Renal pelvis (tissue), 4 donors: ENCODE results near the gene NTM. TPM values are rescaled to one million over a fixed set of nuclear protein-coding genes. Genes with fewer than 3 reads are reported as not detected.

Experiments used
- DNase-seq: peaks from one replicate; pipeline ENCODE4 v3.0.0-alpha.2; 2013
- polyA plus RNA-seq, 3 donors: library from polyadenylated mRNA; unstranded; fragments of 120-200 nt; gene quantifications; one replicate each; pipeline ENCODE4 v1.2.1, GENCODE V29; 2013; ENCODE audit not compliant: insufficient read length in 3 of 3

Gene NTM
- polyA plus RNA-seq, 3 donors: 37.2 to 44.8 (median 37.5) TPM

DNA sequence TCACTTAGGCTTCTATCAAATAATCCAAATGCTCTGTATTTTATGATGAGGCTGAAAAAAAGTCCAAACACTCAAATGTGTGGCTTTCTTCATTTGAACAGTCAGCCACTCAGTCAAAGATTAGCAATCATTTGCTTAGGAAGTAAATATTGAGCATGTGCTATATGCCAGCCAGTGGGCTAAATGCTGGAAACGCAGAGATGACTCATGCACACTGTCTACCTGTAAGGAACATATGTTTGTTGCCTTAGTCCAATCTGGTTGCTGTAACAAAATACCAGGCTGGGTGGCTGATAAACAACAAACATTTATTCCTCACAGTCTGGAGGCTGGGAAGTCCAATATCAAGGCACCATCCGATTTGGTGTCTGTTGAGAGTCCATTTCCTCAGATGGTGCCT lies 617.3 kb downstream of the NTM start:
- DNase-seq: no peak

DNA sequence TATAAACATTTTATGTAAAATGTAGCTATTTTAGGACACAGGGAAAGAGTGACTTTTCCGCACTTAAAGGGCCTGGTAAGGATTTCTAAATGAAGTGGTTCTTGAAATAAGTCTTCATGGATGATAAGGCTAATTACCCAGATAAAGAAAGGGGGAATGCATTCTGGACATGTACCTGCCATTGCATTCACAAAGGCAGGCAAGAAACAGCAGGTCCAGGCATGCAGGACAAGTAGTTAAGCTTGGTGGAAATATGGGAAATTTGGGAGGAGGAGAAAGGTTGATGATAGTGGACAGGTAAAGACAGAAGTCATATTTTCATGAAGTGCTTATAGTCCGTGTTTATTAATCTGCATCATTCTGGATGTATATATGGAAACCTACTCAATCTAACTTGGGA lies 621.2 kb downstream of the NTM start:
- DNase-seq: no peak

DNA sequence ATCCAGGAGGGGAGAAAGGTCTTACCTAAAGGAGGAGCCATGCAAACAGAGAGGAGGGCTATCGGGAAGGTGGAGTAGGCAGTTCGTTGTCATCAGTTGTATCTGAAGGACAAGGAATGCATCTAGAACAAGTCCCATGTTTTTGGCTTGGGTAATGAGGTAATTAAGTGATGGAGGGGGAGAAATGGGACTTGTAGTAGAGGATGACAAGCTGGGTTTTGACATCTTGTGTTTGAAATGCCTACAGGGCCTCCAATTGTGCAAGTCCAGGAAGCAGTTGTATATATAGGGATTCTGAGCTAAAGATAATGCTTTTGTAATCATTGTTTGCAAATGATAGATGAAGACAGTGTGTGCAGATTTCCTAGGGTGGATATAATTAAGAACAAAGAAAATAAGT lies 622.8 kb downstream of the NTM start:
- no peak for DNase-seq

DNA sequence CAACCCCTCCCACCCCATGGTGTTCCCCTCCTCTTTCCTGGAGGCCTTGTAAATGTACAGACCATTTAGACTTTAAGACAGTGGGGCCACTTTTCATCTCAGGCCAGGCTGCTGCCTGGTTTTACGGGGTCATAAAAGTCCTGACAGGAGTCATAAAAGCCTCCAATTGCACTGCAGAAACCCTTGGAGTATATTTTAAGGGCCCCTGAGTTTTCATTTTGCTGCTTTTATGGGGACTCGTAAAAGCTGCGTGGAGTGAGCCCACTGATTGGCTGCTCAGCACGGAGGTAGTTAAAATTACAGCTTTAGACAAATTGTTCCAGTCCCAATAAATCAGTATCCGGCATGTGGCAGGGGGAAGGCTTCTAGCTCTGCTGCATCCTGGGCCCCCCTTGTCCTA lies 627.6 kb downstream of the NTM start:
- peak; percentile 87 for DNase-seq

DNA sequence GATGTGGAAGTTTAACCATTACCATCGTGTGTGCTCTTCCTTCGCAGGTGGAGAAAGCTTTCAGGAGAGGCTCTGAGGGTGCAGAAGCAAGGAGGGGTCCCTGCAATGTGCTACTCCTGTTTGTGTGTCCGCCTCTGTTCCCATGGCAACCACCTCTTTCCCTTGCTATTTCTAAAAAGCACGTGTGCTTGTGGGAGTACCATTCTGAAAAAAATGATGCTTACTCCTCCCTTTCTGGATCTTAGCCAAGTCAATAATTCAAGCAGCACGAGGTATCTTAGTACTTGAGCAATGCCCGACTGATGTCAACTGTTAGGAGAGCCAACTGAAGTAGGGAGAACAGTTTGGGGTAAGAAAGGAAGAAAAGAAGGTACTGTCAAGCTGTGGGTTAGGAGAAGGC lies 628.7 kb downstream of the NTM start:
- peak; percentile 69 for DNase-seq

DNA sequence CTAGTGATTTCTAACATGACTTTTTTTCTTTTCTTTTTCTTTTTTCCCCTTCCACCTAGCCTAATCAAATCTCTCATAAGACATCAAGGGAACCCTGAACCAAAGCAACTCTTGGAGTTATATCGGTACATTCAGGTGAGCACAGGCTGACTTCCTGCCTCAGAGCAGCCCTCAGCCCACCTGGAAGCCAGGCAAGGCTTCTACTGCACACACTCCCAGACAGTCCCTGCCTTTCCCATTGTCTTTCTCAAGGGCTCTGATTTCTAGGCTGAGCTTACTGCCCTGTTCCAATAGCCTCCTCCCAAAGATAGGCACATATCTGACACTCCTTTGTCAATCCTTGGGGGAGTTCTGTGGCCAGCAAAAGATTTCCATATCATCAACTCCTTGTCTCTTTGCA lies 629.5 kb downstream of the NTM start:
- DNase-seq: no peak

DNA sequence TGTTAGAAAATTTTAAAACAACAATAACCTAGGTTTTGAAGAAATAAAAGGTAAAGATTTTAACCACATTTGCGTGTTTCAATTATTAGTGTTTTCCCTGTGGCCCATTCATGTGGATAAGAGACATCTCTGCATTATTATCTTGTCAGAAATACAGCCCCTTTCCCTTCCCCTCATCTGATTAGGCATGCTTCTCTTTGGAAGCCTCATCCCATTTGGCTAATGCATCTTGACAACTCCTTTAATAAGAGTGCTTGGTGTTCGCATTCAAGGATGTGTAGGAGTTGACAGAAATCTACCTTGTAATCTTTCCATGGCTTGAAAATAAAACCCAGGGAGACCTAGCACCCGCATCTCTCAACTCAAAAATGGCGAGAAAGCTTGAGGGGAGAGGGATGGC lies 635.5 kb downstream of the NTM start:
- no peak for DNase-seq

DNA sequence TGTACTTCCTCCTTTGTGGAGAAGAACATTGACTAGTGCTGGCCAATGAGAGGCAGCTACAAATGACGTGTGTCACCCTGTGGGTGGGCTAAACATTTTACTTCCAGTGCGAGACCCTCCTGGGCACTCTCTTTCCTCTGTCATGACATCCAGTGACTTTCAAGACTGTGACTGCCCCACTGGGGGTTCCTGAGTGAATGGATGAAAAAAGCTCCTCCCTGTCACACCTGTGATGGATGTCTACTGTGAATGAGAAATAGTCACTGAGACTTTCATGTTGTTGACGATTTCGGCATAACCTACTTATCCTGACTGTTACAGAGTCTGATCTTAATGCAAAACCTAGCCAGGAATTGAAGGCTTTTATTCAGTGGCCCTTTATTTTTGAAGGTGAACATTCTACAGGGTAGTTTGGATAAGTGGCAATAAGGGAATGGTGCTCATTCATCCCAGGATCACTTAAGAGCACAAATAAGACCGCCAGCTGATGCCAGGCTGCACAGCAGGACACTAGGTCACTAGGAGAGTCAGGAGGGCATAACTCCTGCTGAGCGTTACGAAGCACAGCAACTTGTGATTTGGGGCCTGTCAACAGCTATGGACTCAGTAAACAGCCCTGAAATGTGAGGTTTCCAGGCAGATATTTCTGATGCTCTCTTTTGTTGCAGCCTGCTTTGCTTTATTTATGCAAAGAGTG lies 636.6 kb downstream of the NTM start:
- DNase-seq: no peak

DNA sequence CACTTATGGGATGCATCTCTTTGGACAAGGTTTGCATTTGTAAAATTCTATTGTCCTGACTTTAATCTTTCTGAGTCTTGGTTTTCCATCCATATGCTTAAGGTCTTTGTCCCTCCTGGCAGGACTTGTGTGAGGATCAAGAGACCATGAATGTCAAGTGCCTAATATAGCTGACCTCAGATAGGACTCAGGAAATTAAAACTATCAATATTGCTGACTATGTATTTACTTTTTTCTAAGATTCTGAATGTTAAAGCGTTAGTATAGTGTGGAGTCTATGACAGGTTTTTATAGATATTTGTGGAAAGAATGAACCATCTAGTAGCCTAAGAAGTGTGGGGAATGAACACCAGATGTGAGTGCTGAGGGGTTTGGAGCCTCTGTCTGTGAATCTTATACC lies 637.8 kb downstream of the NTM start:
- no peak for DNase-seq

DNA sequence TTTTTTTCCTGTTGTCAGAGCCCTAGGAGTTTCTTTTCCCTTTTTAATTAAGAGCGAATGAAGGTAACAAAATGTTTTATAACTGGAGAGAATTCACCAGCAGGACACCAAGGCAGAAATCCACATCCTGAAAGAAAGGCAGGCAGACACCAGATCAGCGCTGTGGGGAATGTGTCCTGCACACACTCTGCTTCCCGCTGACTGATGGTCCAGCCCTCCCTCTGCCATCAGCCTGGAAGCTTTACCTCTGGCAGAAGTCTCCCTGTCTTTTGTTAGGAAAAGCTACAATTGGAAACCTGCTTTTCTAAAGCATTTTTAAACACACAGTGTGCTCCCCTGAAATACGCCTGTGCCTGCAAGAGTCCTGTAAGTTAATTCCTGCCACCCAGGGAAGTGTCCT lies 638.5 kb downstream of the NTM start:
- no peak for DNase-seq

DNA sequence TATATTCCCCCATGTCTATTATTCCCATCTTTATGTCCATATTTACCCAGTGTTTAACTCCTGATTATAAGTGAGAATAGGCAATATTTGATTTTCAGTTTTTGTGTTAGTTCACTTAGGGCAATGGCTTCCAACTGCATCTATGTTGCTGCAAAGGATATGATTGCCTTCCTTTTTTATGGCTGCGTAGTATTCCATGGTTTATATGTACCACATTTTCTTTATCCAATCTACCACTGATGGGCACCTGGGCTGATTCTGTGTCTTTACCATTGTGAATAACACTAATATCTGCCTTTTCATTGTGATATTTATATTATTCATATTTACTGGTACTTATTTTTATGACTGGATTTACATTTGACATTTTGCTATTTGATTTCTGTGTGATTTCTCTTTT lies 649.6 kb downstream of the NTM start:
- DNase-seq: no peak

DNA sequence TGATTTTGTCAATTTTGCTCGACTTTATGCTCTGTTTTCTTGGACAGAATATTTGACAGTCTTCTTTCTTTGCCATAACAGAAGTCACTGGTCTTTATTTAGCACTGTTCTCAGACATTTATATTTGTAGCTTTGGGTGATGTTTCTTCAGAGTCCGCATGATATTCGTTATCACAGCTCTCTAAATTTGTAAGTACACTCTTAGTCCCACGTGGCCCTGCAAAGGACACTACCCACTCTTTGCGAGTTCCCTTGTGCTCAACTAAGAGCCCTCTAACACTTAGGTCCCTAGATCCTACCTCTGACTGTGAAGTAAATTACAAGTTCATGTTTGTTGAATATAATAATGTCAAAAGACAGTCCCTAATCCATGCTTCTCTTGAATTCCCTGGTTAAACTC lies 651.9 kb downstream of the NTM start:
- no peak for DNase-seq

DNA sequence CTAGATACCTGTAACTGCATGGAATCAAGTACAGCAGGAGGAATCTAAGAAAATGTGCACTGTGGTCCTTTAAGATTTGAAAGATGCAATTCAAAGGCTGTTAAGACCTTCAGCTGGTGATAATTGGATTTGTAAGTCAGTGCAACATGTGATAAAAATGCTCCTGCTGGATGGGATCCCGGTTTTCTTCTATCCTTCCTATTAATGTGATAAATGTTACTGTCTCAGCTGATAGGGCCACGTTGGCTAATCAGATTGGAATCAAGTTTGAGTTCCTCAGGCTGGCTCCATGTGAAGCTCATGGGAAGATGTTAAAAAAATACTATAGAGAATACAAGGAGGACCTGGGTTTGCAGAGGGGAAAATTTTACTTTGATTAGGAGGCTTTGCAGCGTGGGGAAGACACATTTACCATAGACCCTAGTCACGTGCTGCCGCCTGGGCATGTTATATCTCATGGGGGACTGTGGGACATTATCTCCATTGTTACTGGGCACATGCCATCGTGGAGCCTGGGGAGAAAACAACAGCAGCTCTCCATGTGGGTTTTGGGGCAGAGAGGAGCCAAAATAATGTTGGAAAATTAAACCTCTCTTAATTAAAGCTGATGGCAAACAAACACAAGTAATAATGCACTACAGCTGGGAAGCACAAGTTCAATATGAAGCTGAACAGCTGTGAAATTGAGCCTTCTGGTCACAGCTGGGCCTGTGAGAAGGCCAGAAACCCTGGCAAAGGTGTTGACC lies 652.5 kb downstream of the NTM start:
- no peak for DNase-seq

DNA sequence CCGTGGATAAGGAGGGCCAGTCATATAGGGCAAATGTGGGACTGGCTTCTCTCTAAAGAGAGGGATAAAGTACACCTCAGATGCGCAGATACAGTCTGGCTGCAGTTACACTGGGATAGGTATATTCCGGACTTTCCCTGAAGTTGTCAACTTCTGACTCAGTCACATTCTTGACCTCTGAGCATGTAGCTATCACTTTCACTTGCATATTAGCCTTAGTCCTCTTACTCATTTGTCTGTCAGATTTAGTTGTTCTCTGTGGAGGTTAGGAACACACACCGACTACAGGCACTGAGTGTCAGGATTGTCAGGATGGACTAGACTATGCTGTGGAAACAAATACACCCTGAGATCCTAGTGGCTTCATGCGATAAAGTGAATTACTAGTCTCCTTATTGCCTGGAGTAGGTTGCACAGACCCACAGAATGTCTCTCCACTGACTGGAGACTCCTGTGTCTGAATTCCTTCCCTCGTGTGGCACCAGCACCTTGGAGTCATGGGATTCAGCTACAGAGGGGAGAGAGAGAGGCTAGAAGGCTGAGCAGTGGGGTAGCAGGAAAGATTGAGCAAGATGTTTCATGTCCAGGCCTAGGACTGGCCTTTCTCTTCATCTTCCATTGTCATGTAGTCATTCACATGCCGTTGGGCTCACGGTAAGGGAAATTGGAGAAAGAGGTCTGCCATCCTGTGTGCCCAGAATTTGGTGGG lies 654.3 kb downstream of the NTM start:
- peak; percentile 17 for DNase-seq

DNA sequence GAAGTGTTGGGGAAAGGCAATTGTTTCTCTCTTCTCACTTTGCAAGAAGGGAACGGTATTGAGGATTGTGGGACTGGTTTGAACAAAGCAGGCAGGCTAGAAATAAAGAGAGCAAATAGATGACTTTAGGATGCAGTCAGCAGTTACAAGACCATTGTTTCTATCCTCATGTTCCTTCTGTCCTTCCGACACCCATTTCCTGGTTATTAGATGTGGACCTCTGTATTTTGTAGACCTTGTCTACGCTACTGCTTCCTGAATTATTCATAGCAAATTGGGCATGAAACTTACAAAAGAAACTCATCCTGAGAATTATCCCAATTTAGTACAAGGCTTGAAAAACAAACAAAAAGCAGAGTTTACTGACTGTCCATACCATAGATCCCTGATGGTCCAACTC lies 656.3 kb downstream of the NTM start:
- no peak for DNase-seq

DNA sequence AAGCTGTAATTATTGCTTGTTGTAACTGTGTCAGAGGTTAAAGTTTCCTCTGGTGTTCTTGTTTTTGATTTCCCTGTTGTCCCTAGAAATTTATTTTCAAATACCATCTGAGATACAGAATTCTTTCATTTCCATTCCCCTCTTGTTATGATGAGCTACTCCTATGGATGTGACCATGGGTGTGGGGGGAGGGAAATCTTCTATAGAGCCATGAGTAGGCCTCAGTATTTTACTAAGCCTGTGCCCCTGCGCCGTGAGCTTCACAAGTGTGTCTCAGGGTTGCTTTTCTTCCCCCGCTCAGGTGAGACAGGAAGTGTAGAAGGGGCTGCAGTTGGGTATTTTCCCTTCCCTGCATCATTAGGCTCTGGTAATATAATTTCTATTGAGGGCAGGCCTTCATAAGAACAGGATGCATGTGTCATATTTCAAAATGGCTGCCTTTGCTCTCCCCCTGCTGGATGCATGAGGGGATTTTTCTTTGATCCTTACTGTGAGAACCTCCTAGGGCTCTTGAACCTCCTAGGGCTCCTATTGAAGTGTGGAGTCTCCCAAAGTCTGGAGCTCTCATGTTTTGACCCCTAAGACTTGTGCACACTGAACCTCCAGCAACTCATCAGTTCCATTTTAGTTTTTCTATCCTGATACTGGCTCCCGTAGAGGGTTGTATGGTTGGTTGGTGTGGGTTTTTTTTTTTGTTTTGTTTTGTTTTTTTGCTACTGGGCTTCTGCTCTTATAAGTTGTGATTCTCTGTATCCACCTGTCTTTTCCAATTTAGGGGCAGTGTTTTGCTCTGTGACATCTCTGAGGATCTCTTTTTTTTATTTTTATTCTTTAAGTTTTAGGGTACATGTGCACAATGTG lies 658.2 kb downstream of the NTM start:
- DNase-seq: peak; percentile 70

DNA sequence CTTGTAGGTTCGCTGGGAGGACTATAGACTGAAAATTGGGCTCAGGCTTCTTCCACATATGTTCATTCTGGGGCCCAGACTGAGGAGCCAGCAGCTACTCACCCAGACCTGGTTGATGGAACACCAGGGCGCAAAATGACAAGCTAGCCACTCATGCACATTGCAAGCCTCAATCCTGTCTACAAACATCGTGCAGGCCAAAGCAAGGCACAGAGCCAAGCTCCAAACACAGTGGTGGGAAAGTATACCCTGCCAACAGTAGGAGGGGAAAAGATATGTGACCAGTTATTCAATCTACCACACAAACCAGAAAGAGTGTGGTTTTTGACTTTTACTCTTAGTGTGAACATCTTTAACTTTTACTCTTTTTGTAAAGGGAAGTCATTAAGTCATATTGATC lies 660.5 kb downstream of the NTM start:
- DNase-seq: no peak

DNA sequence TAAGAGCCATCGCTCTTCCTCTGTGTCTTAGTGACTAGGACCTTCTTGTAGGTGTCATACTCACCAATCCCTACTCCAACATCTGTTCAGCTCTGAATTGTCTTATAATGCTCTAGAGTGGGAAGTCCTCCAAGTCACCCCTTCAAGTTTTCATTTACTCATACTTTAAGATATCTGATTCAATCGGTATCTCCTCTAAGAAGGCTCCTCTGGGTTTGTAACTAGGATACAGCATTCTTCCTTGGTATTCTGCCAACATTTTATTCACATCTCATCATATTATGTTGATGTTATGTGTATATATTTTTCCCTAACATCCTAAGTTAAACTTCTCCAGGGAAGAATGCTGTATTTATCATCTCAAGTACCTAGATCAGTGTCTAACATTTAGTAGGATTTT lies 662.1 kb downstream of the NTM start:
- no peak for DNase-seq

DNA sequence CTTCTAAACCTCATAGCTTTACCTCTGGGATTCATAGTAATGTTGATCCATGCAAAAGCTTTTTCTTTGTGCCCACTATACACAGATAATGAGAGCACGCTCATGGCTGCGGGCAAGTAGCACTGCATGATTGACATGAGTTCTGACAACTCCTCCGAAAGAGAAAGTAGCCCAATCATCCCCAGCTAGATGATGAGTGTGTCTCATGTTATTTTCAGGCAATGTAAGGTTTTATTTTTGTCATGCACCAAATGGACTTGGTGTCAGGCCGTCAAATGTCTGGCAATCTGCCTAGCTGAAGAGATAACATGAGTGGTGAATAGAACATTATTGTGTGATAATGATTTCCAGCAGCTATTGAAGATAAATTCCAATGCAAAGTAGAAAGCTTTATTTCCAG lies 662.6 kb downstream of the NTM start:
- no peak for DNase-seq

DNA sequence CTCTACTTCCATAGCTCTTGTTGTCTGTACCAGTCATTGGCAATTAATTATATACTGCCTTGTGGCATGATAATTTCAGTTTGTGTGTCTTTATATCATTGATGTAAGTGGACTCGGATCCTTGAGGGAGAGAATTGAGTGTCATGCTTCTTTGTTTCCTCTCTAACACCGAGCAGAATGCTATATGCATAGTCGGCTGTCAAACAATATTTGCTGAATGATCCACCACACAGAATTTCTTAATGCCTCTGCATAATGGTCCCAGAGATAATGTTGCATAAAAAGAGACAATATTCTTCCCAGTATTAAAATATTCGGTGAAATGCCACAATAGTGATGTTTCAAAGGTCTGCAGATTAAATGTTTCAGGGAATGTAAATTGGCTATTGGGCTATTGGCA lies 664.8 kb downstream of the NTM start:
- no peak for DNase-seq

DNA sequence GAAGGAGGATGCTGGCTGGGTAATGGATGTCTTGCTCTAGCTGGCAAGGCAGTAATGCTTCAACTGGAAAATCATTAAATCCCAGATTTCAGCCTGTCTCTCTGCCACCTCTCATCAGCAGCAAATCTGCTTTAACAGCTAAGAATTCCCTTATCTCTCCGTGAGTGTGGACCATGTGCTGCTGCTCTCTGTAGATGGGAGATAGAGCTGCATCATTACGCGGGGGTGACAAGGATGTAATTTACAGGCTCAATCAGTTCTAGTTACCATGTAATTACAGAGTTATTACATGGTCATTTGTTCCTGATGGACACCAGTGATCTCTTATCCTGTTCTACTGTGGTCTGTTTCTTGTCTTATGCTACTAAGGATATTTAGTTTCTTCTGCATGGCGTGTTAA lies 665.4 kb downstream of the NTM start:
- DNase-seq: no peak

DNA sequence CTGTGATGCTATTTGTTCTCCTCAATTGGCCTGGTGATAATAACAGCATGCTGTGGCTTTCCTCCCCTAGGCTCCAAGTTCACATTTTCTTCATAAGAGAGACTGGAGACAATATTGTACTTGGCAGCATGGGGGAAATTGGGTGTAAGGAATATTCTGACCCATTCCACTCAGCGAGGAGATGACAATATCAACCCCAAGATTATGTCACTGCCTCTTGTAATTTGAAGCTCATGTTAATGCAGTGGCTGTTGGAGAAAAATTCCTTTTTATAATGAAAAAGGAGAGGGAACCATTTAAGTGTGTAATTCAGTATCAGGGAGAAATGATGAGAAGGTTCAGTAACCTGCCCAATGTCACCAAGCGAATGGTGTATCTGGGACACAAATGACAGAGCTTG lies 665.8 kb downstream of the NTM start:
- no peak for DNase-seq
